Measurements from ENCODE around the gene HIBADH. TPM values are rescaled to one million over a fixed set of nuclear protein-coding genes. Genes with fewer than 3 reads are reported as not detected.

The HIBADH gene
- total and polyA plus RNA-seq, 9 of the 15 experiments (the other 6 are each of a cell fraction or from before 2014, with no cell fraction given): 10.7 to 67.8 (median 36.9) TPM

DNA sequence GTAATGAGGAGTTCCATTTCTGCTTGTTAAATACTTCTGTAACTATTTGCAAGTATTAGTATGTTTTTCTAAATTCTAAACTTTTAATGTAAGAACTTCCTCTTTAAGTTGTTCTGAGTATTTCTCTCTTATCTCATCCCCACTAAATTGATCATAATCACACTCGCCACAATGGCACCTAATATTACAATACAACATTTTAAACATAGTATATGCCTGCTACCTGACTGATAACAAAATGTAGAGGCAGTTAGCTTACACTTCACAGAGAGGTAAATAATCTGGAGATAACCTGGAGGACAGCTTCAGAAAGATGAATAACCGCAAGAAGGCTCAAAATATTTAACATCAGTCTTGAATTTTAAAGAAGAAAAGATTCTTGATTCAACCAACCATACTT is 48.6 kb downstream of the HIBADH start:
- Histone ChIP-seq H3K4me2 (ENCODE audit: insufficient read depth, low read length) (no peak overlapping the region), H3K79me2 (ENCODE audit: control insufficient read depth, insufficient read depth, low read length) (no peaks in the 10 kb centered on the region), H3K36me3 (ENCODE audit: control insufficient read depth, insufficient read depth, low read length) (peaks cover 8% of the 10 kb centered on the region; the same call in 1 of the 3 replicates), H4K20me1 (replicated peaks; ENCODE audit: control insufficient read depth, insufficient read depth, low read length) (no peaks in the 10 kb centered on the region), H2AFZ (ENCODE audit: low read depth, low read length) (no peak overlapping the region), H3K9ac (ENCODE audit: insufficient read depth in 1 of 2, low read depth in 2 of 2, low read length in 2 of 2) (no peak overlapping the region), H3K27ac (ENCODE audit: extremely low read depth, low read depth, low read length) (no peak overlapping the region), H3K4me1 (replicated peaks in 1 of 2; ENCODE audit: control insufficient read depth in 2 of 2, insufficient read depth in 2 of 2, low read length in 2 of 2) (peaks cover 0 to 2% of the 10 kb centered on the region in 2 experiments; a peak in 1 of 5 replicates), H3K4me3 (no peak overlapping the region), H3K27me3 (ENCODE audit: control insufficient read depth in 2 of 2, insufficient read depth in 2 of 2, low read length in 2 of 2) (no peaks in the 10 kb centered on the region), H3K9me3 (replicated peaks; ENCODE audit: control insufficient read depth, insufficient read depth, low read depth, low read length) (peaks cover 5% of the 10 kb centered on the region), H3K9me1 (ENCODE audit: control insufficient read depth, insufficient read depth, low read length) (no peaks in the 10 kb centered on the region)
- intact Hi-C loops (cut with micrococcal nuclease) (no loop called here), in situ Hi-C loops (cut with MboI) (no loop called here)
- DNase-seq (ENCODE audit: extremely low read depth in 1 of 4, low spot score in 3 of 4) (no peak), FAIRE-seq (no peak), ATAC-seq (no peak)
- 0 out of 2 replicates have a peak, but pooled peaks have one; percentile 24 for TF ChIP-seq SMARCA4 (IDR thresholded peaks at IDR 0.05)
- TF ChIP-seq ZEB2 (IDR thresholded peaks at IDR 0.05): 0 out of 2 replicates have a peak, but pooled peaks have one; percentile 58
- TF ChIP-seq MEIS2 (IDR thresholded peaks at IDR 0.05; ENCODE audit: partially characterized antibody): peak; percentile 34
- TF ChIP-seq SP1 (CRISPR knock-in tag; IDR thresholded peaks at IDR 0.05): no peak
- peak; percentile 50 for TF ChIP-seq TCF3 (CRISPR knock-in tag; IDR thresholded peaks at IDR 0.05)
- TF ChIP-seq TAL1 (IDR thresholded peaks at IDR 0.05): peak; percentile 53
- no peak for TF ChIP-seq SRSF7 (optimal IDR thresholded peaks at IDR 0.05; ENCODE audit: low read depth, low read length)
- no peak for TF ChIP-seq MTA3 (IDR thresholded peaks at IDR 0.05; ENCODE audit: borderline replicate concordance)
- peak; percentile 66 for TF ChIP-seq ARID1B (IDR thresholded peaks at IDR 0.05)
- TF ChIP-seq CBFA2T3 (IDR thresholded peaks at IDR 0.05): peak; percentile 45
- TF ChIP-seq CTBP1 (IDR thresholded peaks at IDR 0.05; ENCODE audit: borderline replicate concordance): peak; percentile 24; the same call in 1 of the 2 replicates
- peak; percentile 97 for TF ChIP-seq SOX6 (IDR thresholded peaks at IDR 0.05)
- 0 out of 2 replicates have a peak, but pooled peaks have one; percentile 17 for TF ChIP-seq MTA2 (IDR thresholded peaks at IDR 0.05; ENCODE audit: low read depth)
- TF ChIP-seq SMARCE1 (IDR thresholded peaks at IDR 0.05): peak; percentile 58; the same call in 1 of the 2 replicates
- TF ChIP-seq TEAD4 (IDR thresholded peaks at IDR 0.05; ENCODE audit: low read length): peak; percentile 62; the same call in 1 of the 2 replicates
- TF ChIP-seq TEAD4 (CRISPR knock-in tag; IDR thresholded peaks at IDR 0.05; ENCODE audit: borderline replicate concordance): no peak
- POLR2A ChIA-PET: interaction anchor here (0.9 kb wide), 1 partner anchor 150 kb away, joined by 3 read pairs; no protein-coding TSS in a partner anchor
- WGBS (ENCODE audit: insufficient coverage, low coverage, missing lambda C conversion rate): 15% methylated on average over 2 of the region's 2 CpGs
- CTCF ChIA-PET (ENCODE audit: low intra/inter-chr PET ratio): no interaction called here
- no TSS peak for BruUV-seq (replicated peaks)
